Measurements from ENCODE around the gene LGALS7. TPM values are rescaled to one million over a fixed set of nuclear protein-coding genes. Genes with fewer than 3 reads are reported as not detected.

Gene LGALS7
- total RNA-seq, 1 experiment from 2014 or later: 1.1 TPM

GRCh38 chr19:38742296-38742695 is 31.0 kb downstream of the LGALS7 start:
- DNase-seq (ENCODE audit: unreplicated experiment): no peak
- POLR2A ChIA-PET: no interaction called here
- no peak for TF ChIP-seq CTCF (IDR thresholded peaks at IDR 0.05; ENCODE audit: unreplicated experiment)
- H3K4me1 Mint-ChIP-seq (ENCODE audit: insufficient read depth, unreplicated experiment): no peaks in the 10 kb centered on the region
- peaks cover 4% of the 10 kb centered on the region for H3K36me3 Mint-ChIP-seq (ENCODE audit: insufficient read depth, unreplicated experiment)
- no peak overlapping the region for H3K27ac Mint-ChIP-seq (ENCODE audit: low read depth, unreplicated experiment)
- no peaks in the 10 kb centered on the region for H3K27me3 Mint-ChIP-seq (ENCODE audit: insufficient read depth, unreplicated experiment)
- no TSS peak for BruUV-seq (replicated peaks)
- intact Hi-C loops (cut with micrococcal nuclease): no loop called here
- CTCF ChIA-PET: no interaction called here
- H3K9me3 Mint-ChIP-seq (ENCODE audit: unreplicated experiment): no peaks in the 10 kb centered on the region
- H3K4me3 Mint-ChIP-seq (ENCODE audit: unreplicated experiment): no peak overlapping the region

- POLR2A ChIA-PET: no interaction called here
- Mint-ChIP-seq H3K27me3 (ENCODE audit: insufficient read depth, unreplicated experiment) (no peaks in the 10 kb centered on the region), H3K27ac (ENCODE audit: low read depth, unreplicated experiment) (no peak overlapping the region), H3K9me3 (ENCODE audit: unreplicated experiment) (no peaks in the 10 kb centered on the region), H3K4me1 (ENCODE audit: insufficient read depth, unreplicated experiment) (no peaks in the 10 kb centered on the region), H3K4me3 (ENCODE audit: unreplicated experiment) (no peak overlapping the region), H3K36me3 (ENCODE audit: insufficient read depth, unreplicated experiment) (peaks cover 4% of the 10 kb centered on the region)
- intact Hi-C loops (cut with micrococcal nuclease): no loop called here
- no TSS peak for BruUV-seq (replicated peaks)
- CTCF ChIA-PET: interaction anchor here (0.6 kb wide), 1 partner anchor 46 kb away, joined by 3 read pairs; no protein-coding TSS in a partner anchor
- TF ChIP-seq CTCF (IDR thresholded peaks at IDR 0.05; ENCODE audit: unreplicated experiment): no peak
- no peak for DNase-seq (ENCODE audit: unreplicated experiment)
Measured at GRCh38 chr19:38741670-38742069, 31.6 kb downstream of the LGALS7 start.

- no peaks in the 10 kb centered on the region for H3K4me1 Mint-ChIP-seq (ENCODE audit: insufficient read depth, unreplicated experiment)
- intact Hi-C loops (cut with micrococcal nuclease): no loop called here
- ChIA-PET POLR2A (no interaction called here), CTCF (interaction anchor here (0.6 kb wide), 2 partner anchors 13 to 45 kb away, joined by 3 to 4 read pairs; no protein-coding TSS in a partner anchor)
- no peak overlapping the region for H3K4me3 Mint-ChIP-seq (ENCODE audit: unreplicated experiment)
- peaks cover 4% of the 10 kb centered on the region for H3K36me3 Mint-ChIP-seq (ENCODE audit: insufficient read depth, unreplicated experiment)
- TF ChIP-seq CTCF (IDR thresholded peaks at IDR 0.05; ENCODE audit: unreplicated experiment): no peak
- H3K27me3 Mint-ChIP-seq (ENCODE audit: insufficient read depth, unreplicated experiment): no peaks in the 10 kb centered on the region
- DNase-seq (ENCODE audit: unreplicated experiment): no peak
- H3K9me3 Mint-ChIP-seq (ENCODE audit: unreplicated experiment): no peaks in the 10 kb centered on the region
- BruUV-seq (replicated peaks): no TSS peak
- H3K27ac Mint-ChIP-seq (ENCODE audit: low read depth, unreplicated experiment): no peak overlapping the region
Measured at GRCh38 chr19:38740932-38741331, 32.4 kb downstream of the LGALS7 start.

GRCh38 chr19:38740257-38740592 is 33.1 kb downstream of the LGALS7 start:
- peaks cover under 1% of the 10 kb centered on the region for H3K4me1 Mint-ChIP-seq (ENCODE audit: insufficient read depth, unreplicated experiment)
- no peak for TF ChIP-seq CTCF (IDR thresholded peaks at IDR 0.05; ENCODE audit: unreplicated experiment)
- no peaks in the 10 kb centered on the region for H3K27me3 Mint-ChIP-seq (ENCODE audit: insufficient read depth, unreplicated experiment)
- no peak overlapping the region for H3K27ac Mint-ChIP-seq (ENCODE audit: low read depth, unreplicated experiment)
- H3K4me3 Mint-ChIP-seq (ENCODE audit: unreplicated experiment): no peak overlapping the region
- H3K36me3 Mint-ChIP-seq (ENCODE audit: insufficient read depth, unreplicated experiment): peaks cover 4% of the 10 kb centered on the region
- intact Hi-C loops (cut with micrococcal nuclease): no loop called here
- POLR2A ChIA-PET: no interaction called here
- H3K9me3 Mint-ChIP-seq (ENCODE audit: unreplicated experiment): no peaks in the 10 kb centered on the region
- no peak for DNase-seq (ENCODE audit: unreplicated experiment)
- BruUV-seq (replicated peaks): no TSS peak
- CTCF ChIA-PET: no interaction called here
